Nephron (organoid): ENCODE data around the gene SLC33A1.
"Not testable (repeated sequence)": the region's sequence is repeated elsewhere in the genome, so short reads cannot be mapped to it uniquely, and the experiment has no call there.

Experiments used
- H3K27ac Mint-ChIP-seq, 3 experiments: 2 replicates each; pipeline ENCODE4 v1.8.0; 2020; ENCODE audit warnings: mixed read lengths in 3 of 3, mild to moderate bottlenecking in 2 of 3, moderate library complexity in 1 of 3
- H3K27me3 Mint-ChIP-seq: 2 replicates; pipeline ENCODE4 v1.8.0; 2021; ENCODE audit warnings: low read depth, mild to moderate bottlenecking, moderate library complexity, mixed read lengths
- H3K36me3 Mint-ChIP-seq: 2 replicates; pipeline ENCODE4 v1.8.0; 2020; ENCODE audit warnings: low read depth, mixed read lengths
- H3K4me1 Mint-ChIP-seq: 2 replicates; pipeline ENCODE4 v1.8.0; 2020; ENCODE audit warnings: mixed read lengths
- H3K4me3 Mint-ChIP-seq, 3 experiments: 2 replicates each; pipeline ENCODE4 v1.8.0; 2020; ENCODE audit warnings: mild to moderate bottlenecking in 3 of 3, mixed read lengths in 3 of 3, moderate library complexity in 2 of 3
- H3K9me3 Mint-ChIP-seq: 2 replicates; pipeline ENCODE4 v1.8.0; 2020; ENCODE audit warnings: mixed read lengths
- CTCF ChIP-seq, 3 experiments: fragments of 200-600 bp; sonication (generic); IDR thresholded peaks; one replicate each; pipeline ENCODE4 v1.5.0; 2021; ENCODE audit warnings: antibody characterized with exemption in 3 of 3; ENCODE audit not compliant: unreplicated experiment in 3 of 3

Gene SLC33A1

GRCh38 chr3:155859859-155860258 lies 5.6 kb upstream of the SLC33A1 start:
- peaks cover 6% of the 10 kb centered on the region for H3K27me3 Mint-ChIP-seq
- H3K36me3 Mint-ChIP-seq, result peaks cover under 1% of the 10 kb centered on the region
- H3K9me3 Mint-ChIP-seq, result peaks cover 1% of the 10 kb centered on the region
- TF ChIP-seq CTCF (IDR thresholded peaks at IDR 0.05; ENCODE audit: unreplicated experiment in 3 of 3), result peak in 1 of 3 experiments; percentile 30
- peak overlapping the region in 1 of 3 experiments; percentile 42 for H3K4me3 Mint-ChIP-seq
- H3K27ac Mint-ChIP-seq, result peak overlapping the region; percentile 32 to 59 (median 37)
- H3K4me1 Mint-ChIP-seq, result peaks cover 6% of the 10 kb centered on the region

GRCh38 chr3:155853214-155854140 lies 750 bp downstream of the SLC33A1 start:
- peak overlapping the region; percentile 96 to 98 (median 97) for H3K27ac Mint-ChIP-seq
- H3K4me3 Mint-ChIP-seq, result peak overlapping the region; percentile 97 to 100 (median 98)
- peaks cover 7% of the 10 kb centered on the region for H3K9me3 Mint-ChIP-seq
- peaks cover 4% of the 10 kb centered on the region for H3K36me3 Mint-ChIP-seq
- H3K27me3 Mint-ChIP-seq, result peaks cover 10% of the 10 kb centered on the region
- H3K4me1 Mint-ChIP-seq, result peaks cover 30% of the 10 kb centered on the region
- no peak for TF ChIP-seq CTCF (IDR thresholded peaks at IDR 0.05; ENCODE audit: unreplicated experiment in 3 of 3)

- no peak for TF ChIP-seq CTCF (IDR thresholded peaks at IDR 0.05; ENCODE audit: unreplicated experiment in 3 of 3)
- H3K27ac Mint-ChIP-seq, result peak overlapping the region; percentile 58 to 98 (median 96)
- peaks cover 6% of the 10 kb centered on the region for H3K27me3 Mint-ChIP-seq
- peaks cover 36% of the 10 kb centered on the region for H3K4me1 Mint-ChIP-seq
- H3K9me3 Mint-ChIP-seq, result peaks cover 7% of the 10 kb centered on the region
- peak overlapping the region; percentile 97 to 100 (median 98) for H3K4me3 Mint-ChIP-seq
- peaks cover 9% of the 10 kb centered on the region for H3K36me3 Mint-ChIP-seq
These were observed 1.9 kb downstream of the SLC33A1 start for GRCh38 chr3:155852341-155852740.

GRCh38 chr3:155849404-155849803 lies 4.8 kb downstream of the SLC33A1 start:
- peaks cover 36% of the 10 kb centered on the region for H3K4me1 Mint-ChIP-seq
- H3K9me3 Mint-ChIP-seq, H3K27ac Mint-ChIP-seq, H3K36me3 Mint-ChIP-seq, H3K27me3 Mint-ChIP-seq: not testable (repeated sequence)
- peak overlapping the region; percentile 17 to 65 (median 35) for H3K4me3 Mint-ChIP-seq

GRCh38 chr3:155847993-155848392 lies 6.2 kb downstream of the SLC33A1 start:
- H3K4me1 Mint-ChIP-seq, result peaks cover 28% of the 10 kb centered on the region
- no peak overlapping the region for H3K4me3 Mint-ChIP-seq
- peaks cover 5% of the 10 kb centered on the region for H3K36me3 Mint-ChIP-seq
- TF ChIP-seq CTCF (IDR thresholded peaks at IDR 0.05; ENCODE audit: unreplicated experiment in 3 of 3), result no peak
- H3K27me3 Mint-ChIP-seq, result no peaks in the 10 kb centered on the region
- no peaks in the 10 kb centered on the region for H3K9me3 Mint-ChIP-seq
- H3K27ac Mint-ChIP-seq, result no peak overlapping the region

GRCh38 chr3:155846119-155846518 lies 8.1 kb downstream of the SLC33A1 start:
- Mint-ChIP-seq H3K36me3 (peaks cover 5% of the 10 kb centered on the region), H3K9me3 (no peaks in the 10 kb centered on the region), H3K27me3 (no peaks in the 10 kb centered on the region), H3K4me1 (peaks cover 12% of the 10 kb centered on the region), H3K27ac (no peak overlapping the region), H3K4me3 (peak overlapping the region in 1 of 3 experiments; percentile 11)
- no peak for TF ChIP-seq CTCF (IDR thresholded peaks at IDR 0.05; ENCODE audit: unreplicated experiment in 3 of 3)
